OCI-LY1 (cell line): ENCODE measurements around the gene CBLL1.

ENCODE experiments used
- H2AFZ ChIP-seq: fragments of 200-600 bp; sonication (generic), shearing (Covaris generic); 2 replicates; pipeline ENCODE4 v1.6.0; 2014; ENCODE audit warnings: antibody characterized with exemption, mild to moderate bottlenecking, low read length
- H3F3A ChIP-seq: fragments of 200-600 bp; sonication (generic), shearing (Covaris generic); 2 replicates; pipeline ENCODE4 v1.6.0; 2014; ENCODE audit warnings: mild to moderate bottlenecking, antibody characterized with exemption, low read length, moderate library complexity; ENCODE audit not compliant: insufficient read depth
- H3K27ac ChIP-seq: fragments of 200-600 bp; sonication (generic); 2 replicates; pipeline ENCODE4 v1.5.1; 2014; ENCODE audit warnings: low read length, mixed run types, mild to moderate bottlenecking, low read depth; ENCODE audit not compliant: poor library complexity, severe bottlenecking
- H3K27me3 ChIP-seq: fragments of 200-600 bp; sonication (generic); 2 replicates; pipeline ENCODE4 v1.6.0; 2014; ENCODE audit warnings: antibody characterized with exemption, mild to moderate bottlenecking, low read length, moderate library complexity; ENCODE audit not compliant: insufficient read depth
- H3K36me3 ChIP-seq: fragments of 200-600 bp; sonication (generic); 2 replicates; pipeline ENCODE4 v1.6.1; 2014; ENCODE audit warnings: mild to moderate bottlenecking, antibody characterized with exemption, low read length, moderate library complexity, mixed read lengths; ENCODE audit not compliant: insufficient read depth
- H3K4me1 ChIP-seq: fragments of 200-600 bp; sonication (generic); 2 replicates; pipeline ENCODE4 v1.5.1; 2014; ENCODE audit warnings: mild to moderate bottlenecking, low read length, moderate library complexity; ENCODE audit not compliant: insufficient read depth, severe bottlenecking
- H3K4me2 ChIP-seq: fragments of 200-600 bp; sonication (generic), shearing (Covaris generic); 2 replicates; pipeline ENCODE4 v1.6.1; 2014; ENCODE audit warnings: low read length
- H3K4me3 ChIP-seq: fragments of 200-600 bp; sonication (generic); 2 replicates; pipeline ENCODE4 v1.5.1; 2014; ENCODE audit warnings: low read length, low read depth, mild to moderate bottlenecking, mixed read lengths; ENCODE audit not compliant: poor library complexity, severe bottlenecking
- H3K79me2 ChIP-seq: fragments of 200-600 bp; shearing (Covaris generic); 2 replicates; pipeline ENCODE4 v1.6.1; 2016; ENCODE audit warnings: mixed run types, low read length, mixed read lengths; ENCODE audit not compliant: insufficient read depth
- H3K9ac ChIP-seq: fragments of 200-600 bp; sonication (generic), shearing (Covaris generic); 2 replicates; pipeline ENCODE4 v1.6.1; 2014; ENCODE audit warnings: mild to moderate bottlenecking, low read length, mixed read lengths
- H3K9me2 ChIP-seq: fragments of 200-600 bp; sonication (generic), shearing (Covaris generic); 2 replicates; pipeline ENCODE4 v1.6.1; 2014; ENCODE audit warnings: low read depth, mild to moderate bottlenecking, low read length, mixed read lengths
- H3K9me3 ChIP-seq: fragments of 200-600 bp; shearing (Covaris generic); 2 replicates; pipeline ENCODE4 v1.6.1; 2014; ENCODE audit warnings: low read length, mixed read lengths
- H4K20me1 ChIP-seq: fragments of 200-600 bp; sonication (generic), shearing (Covaris generic); 2 replicates; pipeline ENCODE4 v1.6.0; 2016; ENCODE audit warnings: mild to moderate bottlenecking, low read length; ENCODE audit not compliant: insufficient read depth
- EZH2 ChIP-seq: fragments of 200-600 bp; sonication (generic), shearing (Covaris generic); IDR thresholded peaks from 2 replicates; pipeline ENCODE4 v1.8.0; 2017; ENCODE audit warnings: borderline replicate concordance, mixed run types, mild to moderate bottlenecking, antibody characterized with exemption, low read length, moderate library complexity, mixed read lengths
- TF ChIP-seq, protein P1 (sequence below): fragments of 200-600 bp; sonication (generic), shearing (Covaris generic); IDR thresholded peaks from 2 replicates; pipeline ENCODE4 v1.5.1; 2017; ENCODE audit warnings: mild to moderate bottlenecking, antibody characterized with exemption, low read length, moderate library complexity, mixed read lengths

CBLL1 gene

DNA sequence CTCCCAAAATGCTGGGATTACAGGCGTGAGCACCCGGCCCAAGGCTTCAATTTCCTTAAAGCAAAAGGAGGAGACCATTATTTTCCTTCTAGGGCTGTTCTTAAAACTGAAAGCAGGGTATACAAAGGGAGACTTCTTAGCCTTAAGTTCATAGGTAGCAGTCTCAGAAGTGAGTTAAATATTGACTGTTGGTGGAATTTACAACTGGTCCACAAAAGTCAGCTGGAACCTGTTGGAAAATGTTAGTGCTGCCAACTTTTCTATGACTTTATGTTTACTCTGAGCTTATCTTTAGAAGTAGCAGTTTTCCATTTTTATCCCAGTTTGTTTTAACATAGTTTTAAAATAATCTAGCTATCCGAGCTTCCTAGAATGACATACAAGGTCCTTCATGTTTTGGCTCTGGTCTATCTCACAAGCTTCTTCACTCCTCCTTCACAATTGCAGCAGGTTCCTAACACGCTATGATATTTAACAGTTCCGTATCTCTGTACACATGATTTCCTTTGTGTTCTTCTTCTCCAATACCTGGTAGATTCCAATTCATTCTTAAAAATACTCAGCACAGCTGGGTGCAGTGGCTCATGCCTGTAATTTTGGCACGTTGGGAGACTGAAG, 55.8 kb downstream of the CBLL1 start:
- Histone ChIP-seq H2AFZ (no peak overlapping the region), H3K4me3 (no peak overlapping the region), H3K79me2 (no peaks in the 10 kb centered on the region), H3K4me2 (no peak overlapping the region), H4K20me1 (no peaks in the 10 kb centered on the region), H3K9me2 (no peaks in the 10 kb centered on the region), H3K4me1 (no peaks in the 10 kb centered on the region), H3K9me3 (no peaks in the 10 kb centered on the region), H3K9ac (no peak overlapping the region), H3K27me3 (no peaks in the 10 kb centered on the region), H3K27ac (no peak overlapping the region), H3K36me3 (no peaks in the 10 kb centered on the region), H3F3A (no peaks in the 10 kb centered on the region)
- TF ChIP-seq, protein P1, sequence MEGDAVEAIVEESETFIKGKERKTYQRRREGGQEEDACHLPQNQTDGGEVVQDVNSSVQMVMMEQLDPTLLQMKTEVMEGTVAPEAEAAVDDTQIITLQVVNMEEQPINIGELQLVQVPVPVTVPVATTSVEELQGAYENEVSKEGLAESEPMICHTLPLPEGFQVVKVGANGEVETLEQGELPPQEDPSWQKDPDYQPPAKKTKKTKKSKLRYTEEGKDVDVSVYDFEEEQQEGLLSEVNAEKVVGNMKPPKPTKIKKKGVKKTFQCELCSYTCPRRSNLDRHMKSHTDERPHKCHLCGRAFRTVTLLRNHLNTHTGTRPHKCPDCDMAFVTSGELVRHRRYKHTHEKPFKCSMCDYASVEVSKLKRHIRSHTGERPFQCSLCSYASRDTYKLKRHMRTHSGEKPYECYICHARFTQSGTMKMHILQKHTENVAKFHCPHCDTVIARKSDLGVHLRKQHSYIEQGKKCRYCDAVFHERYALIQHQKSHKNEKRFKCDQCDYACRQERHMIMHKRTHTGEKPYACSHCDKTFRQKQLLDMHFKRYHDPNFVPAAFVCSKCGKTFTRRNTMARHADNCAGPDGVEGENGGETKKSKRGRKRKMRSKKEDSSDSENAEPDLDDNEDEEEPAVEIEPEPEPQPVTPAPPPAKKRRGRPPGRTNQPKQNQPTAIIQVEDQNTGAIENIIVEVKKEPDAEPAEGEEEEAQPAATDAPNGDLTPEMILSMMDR, result no peak
- no peak for TF ChIP-seq EZH2

DNA sequence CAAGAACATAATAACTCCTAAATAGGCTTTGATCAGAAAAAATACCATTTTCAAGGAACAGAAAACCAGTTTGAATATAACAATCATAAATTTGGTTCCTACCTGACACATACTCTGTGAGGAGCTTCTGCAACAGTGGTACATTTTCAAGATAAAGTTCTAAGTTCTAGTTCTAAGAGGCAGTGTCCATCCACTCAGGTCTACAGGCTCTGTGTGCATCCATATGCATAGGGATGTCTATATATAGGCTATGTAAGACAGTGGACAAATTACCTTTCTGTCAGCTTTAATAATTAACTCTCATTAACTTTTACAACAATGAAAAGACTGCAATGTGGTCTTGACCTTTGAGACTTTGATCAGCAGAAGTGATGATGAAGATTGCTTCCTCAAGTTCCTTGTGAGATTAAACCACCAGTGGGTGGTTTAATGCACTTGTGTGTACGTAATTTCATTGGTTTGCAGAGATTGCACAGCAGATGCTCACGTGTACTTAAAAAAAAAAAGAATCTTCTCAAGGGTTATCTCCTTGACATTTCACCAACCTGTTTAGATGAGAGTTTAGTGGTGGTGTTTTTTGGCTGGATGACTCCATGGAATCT, 59.2 kb downstream of the CBLL1 start, which contains the start of gene SLC26A3:
SLC26A3 (minus strand) TSS at position 215 of the 602 bp plus-strand sequence. CDS start 8,714 bp downstream, outside the sequence.
- no peak within 1 kb of the TSS for H3K4me2 ChIP-seq
- H3K9ac ChIP-seq, result no peak within 1 kb of the TSS
- H2AFZ ChIP-seq, result no peak within 1 kb of the TSS
- no peaks in the 10 kb centered on the region; the same call in 1 of the 2 replicates for H3K9me3 ChIP-seq
- no peaks in the 10 kb centered on the region for H3F3A ChIP-seq
- TF ChIP-seq, protein P1, result no peak
- TF ChIP-seq EZH2, result no peak
- H4K20me1 ChIP-seq, result no peaks in the 10 kb centered on the region
- H3K4me1 ChIP-seq, result no peaks in the 10 kb centered on the region
- no peaks in the 10 kb centered on the region for H3K27me3 ChIP-seq
- no peak within 1 kb of the TSS for H3K4me3 ChIP-seq
- H3K9me2 ChIP-seq, result no peaks in the 10 kb centered on the region
- H3K79me2 ChIP-seq, result no peaks in the 10 kb centered on the region
- H3K36me3 ChIP-seq, result no peaks in the 10 kb centered on the region
- no peak within 1 kb of the TSS for H3K27ac ChIP-seq

DNA sequence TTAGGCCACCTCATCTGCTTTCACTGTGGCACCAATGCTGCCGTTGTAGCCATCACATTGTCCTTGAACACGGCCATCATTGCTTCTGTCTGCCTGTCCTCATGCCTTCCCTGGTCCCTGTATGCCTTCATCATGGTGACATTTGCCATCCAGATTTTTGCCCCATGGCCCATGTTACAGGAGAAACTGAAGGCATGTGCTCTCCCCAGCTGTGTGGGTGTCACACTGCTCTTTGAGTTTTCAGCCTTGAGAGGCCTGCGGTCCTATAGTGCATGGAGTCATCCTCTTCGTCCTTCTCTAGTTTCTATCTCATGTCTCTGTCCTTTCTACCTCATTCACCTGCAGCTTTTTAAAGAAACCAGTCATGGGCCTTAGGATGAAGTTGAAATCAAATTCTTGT, 65.2 kb downstream of the CBLL1 start:
- no peaks in the 10 kb centered on the region for H3K4me1 ChIP-seq
- TF ChIP-seq, protein P1, result no peak
- no peak for TF ChIP-seq EZH2
- no peak overlapping the region for H3K4me3 ChIP-seq
- no peak overlapping the region for H3K27ac ChIP-seq
- no peak overlapping the region for H3K9ac ChIP-seq
- no peaks in the 10 kb centered on the region for H3K9me2 ChIP-seq
- no peaks in the 10 kb centered on the region for H3K27me3 ChIP-seq
- H4K20me1 ChIP-seq, result no peaks in the 10 kb centered on the region
- no peaks in the 10 kb centered on the region for H3F3A ChIP-seq
- no peaks in the 10 kb centered on the region; the same call in 1 of the 2 replicates for H3K9me3 ChIP-seq
- H3K79me2 ChIP-seq, result no peaks in the 10 kb centered on the region
- H2AFZ ChIP-seq, result no peak overlapping the region
- no peaks in the 10 kb centered on the region for H3K36me3 ChIP-seq
- no peak overlapping the region for H3K4me2 ChIP-seq
